ENCODE data around the gene DOCK11.

- TF ChIP-seq CTCF (IDR thresholded peaks at IDR 0.05), result no peak
- no peak for TF ChIP-seq POLR2A (IDR thresholded peaks at IDR 0.05)
- TF ChIP-seq POLR2AphosphoS5 (IDR thresholded peaks at IDR 0.05), result no peak
These were observed 181.7 kb downstream of the DOCK11 start for GRCh38 chrX:118677318-118677717.
